GM21529 (cell line): Measurements from ENCODE around the gene CHID1.
A peak's percentile ranks its signal among the peaks of the same experiment; 100 is the strongest.

Source experiments
- ATAC-seq: cut with Tn5 transposase; IDR thresholded peaks from one replicate; pipeline ENCODE4 v1.9.1; 2021; ENCODE audit not compliant: unreplicated experiment

CHID1 gene

GRCh38 chr11:910589-911030, at the start of gene CHID1:
TSS of gene CHID1 (minus strand) at chr11:910810. CDS start at chr11:904816, 5,994 bp downstream.
- ATAC-seq: peak; percentile 91

DNA sequence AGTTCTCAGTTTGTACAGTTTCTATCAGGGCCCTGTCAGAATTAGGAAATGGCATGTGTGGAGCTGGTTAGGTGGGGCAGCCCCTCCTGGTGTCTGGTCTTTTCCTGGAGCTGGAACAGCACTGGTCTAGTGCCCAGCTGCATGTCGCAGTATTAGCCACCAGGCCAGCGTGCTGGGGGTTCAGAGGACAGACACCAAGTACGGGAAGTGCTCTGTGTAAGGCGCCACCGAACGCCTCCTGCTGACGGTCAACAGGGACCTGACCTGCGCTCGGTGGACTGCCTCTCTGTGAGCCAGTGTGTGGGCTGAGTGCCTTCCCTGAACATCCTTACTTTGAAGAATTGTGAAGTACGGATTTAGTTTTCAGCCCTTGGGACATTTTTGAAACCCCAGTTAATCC, 49.0 kb upstream of the CHID1 start:
- no peak for ATAC-seq

DNA sequence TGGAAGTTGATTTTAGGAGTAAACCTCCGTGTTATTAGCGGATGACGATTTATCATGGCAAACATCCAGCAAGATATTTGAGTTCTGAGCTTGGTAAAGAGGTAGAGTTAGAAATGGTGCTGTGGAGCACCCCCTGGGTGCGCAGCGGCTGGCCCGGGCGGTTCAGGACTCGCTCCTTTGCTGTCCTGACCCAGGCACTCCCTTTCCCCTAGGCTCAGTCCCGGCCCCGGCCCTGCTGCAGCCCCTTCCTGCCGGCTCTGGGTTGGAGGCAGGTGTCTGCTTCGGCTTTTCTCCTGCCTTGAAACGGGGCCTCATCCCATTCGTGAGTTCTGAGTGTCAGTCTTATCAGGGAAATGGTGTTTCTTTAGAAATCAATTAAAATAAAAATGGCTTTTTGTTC, 48.4 kb upstream of the CHID1 start:
- ATAC-seq: no peak

- no peak for ATAC-seq
These were observed 47.5 kb upstream of the CHID1 start for GRCh38 chr11:958101-958500.

- ATAC-seq: no peak
These were observed 46.8 kb upstream of the CHID1 start for GRCh38 chr11:957212-957920.

DNA sequence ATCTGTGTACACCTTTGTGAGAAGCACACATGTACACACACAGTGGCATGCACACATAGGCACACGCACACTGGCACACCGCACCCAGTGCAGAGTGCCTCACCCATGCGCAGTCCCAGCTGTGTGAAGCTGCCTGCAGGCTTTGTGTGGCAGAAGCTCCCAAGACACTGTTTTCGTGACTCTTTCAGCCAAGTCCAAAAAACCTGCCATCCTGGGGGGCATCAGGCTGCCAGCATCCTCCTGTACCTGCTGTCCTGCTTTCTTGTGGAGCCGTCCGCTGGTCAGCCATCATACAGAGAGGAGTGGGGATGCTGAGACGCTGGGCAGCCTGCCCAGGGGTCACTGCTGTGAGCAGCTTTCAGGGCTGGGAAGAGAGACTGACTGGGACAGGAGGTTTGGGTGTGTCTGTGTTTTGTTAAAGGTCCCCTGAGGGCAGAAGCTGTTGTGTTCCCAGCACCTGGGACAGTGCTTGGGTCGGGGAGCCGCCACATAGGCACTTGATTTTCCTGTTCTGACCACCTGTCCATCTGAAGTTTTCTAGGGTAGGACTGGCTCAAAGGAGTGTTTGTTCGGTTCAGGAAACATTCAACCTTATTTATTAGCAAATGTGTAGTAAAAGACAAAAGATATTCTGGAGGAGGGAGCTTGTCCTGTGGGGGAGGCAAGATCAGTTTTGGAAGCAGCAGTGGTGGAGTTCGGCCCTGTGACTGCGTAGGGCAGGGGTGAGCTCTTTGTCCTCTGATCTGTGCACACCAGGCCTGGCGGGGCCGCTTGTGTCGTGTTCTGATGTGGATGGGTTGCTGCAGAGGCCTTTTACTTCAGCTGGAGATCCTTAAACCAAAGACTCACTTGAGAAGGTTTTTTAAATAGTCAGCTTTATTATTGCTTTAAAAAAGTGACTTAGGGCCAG, 44.8 kb upstream of the CHID1 start:
- no peak for ATAC-seq

DNA sequence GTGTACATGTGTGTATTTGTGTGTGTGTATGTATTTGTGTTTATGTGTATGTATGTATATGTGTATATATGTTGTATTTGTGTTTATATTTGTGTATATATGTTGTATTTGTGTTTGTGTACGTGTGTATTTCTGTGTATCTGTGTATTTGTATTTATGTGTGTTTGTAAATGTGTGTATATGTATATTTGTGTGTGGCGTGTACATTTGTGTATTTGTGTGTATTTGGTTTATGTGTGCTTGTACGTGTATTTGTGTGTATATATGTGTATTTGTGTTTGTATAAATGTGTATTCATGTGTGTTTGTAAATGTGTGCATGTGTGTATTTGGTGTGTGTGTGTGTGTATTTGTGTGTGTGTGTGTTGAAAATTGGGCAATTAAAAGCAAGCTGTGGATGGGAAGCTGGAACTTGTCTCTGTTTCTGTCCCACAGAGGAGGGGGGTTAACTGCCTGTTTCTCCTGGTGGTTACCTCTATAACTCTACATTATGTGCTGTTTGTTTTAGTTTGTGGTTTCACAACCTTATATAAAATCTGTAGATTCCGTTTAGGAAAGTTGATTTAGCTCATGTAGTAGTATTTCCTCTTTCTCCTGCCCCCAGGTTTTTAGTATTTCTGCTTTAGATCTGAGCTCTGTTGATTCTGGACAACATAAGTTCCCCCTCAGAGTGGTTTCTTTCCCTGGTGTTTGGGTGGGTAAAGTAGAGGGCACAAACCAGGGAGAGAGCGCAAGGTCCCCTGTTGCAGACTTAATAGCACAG, 44.0 kb upstream of the CHID1 start:
- no peak for ATAC-seq

DNA sequence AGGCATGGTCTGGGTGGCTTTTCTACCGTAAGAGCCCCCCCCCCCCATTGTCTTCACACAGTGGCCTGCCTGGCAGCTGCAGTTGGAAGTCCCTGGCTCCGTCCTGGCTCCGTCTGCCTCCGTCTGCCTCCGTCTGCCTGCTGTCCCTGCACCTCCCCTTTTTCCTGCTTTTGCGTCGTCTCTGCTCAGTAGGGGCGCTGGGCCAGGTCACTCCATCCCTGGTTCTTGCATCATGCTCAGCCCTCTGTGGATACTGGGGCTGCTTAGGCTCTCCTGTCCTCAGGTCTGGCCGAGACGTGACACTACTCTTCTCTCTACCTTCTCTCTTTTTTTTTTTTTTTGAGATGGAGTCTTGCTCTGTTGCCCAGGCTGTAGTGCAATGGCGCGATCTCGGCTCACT, 42.9 kb upstream of the CHID1 start:
- ATAC-seq: no peak

- ATAC-seq: no peak
These were observed 42.1 kb upstream of the CHID1 start for GRCh38 chr11:952406-953385.

- no peak for ATAC-seq
These were observed 40.9 kb upstream of the CHID1 start for GRCh38 chr11:951507-951906.

DNA sequence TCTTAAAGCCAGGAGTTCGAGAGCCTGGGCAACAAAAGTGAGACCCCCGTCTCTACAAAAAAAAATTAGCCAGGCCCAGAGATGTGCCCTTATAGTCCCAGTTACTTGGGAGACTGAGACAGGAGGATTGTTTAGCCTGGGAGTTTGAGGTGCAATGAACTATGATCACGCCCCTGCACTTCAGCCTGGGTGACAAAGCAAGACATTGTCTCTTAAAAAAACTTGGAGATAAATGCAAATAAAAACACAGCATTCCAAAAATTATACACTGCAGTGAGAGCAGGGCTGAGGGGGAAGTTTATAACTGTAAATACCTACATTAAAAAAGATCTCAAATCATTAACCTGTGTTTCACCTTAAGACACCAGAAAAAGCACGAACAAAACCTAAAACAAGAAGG, 37.1 kb upstream of the CHID1 start:
- no peak for ATAC-seq

DNA sequence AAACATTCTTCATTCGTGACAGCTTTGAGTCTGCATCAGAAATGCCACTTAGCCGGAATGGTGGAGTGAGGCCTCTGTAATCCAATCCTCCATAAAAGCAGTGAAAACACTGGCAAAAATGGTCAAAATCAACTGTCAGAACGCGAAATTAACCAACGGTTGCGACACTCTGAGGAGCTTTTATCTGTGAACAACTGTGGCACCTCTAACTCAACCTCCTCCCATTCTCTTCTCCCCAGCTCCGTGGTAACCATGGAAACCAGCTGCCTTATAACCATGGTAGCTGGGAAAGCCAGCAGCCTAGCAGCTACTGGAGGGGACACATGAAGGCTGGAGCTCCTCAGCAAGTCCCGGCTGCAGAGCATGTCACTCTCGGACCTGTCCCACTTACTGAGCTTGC, 35.4 kb upstream of the CHID1 start:
- no peak for ATAC-seq

GRCh38 chr11:944711-945470, 34.3 kb upstream of the CHID1 start:
- no peak for ATAC-seq

DNA sequence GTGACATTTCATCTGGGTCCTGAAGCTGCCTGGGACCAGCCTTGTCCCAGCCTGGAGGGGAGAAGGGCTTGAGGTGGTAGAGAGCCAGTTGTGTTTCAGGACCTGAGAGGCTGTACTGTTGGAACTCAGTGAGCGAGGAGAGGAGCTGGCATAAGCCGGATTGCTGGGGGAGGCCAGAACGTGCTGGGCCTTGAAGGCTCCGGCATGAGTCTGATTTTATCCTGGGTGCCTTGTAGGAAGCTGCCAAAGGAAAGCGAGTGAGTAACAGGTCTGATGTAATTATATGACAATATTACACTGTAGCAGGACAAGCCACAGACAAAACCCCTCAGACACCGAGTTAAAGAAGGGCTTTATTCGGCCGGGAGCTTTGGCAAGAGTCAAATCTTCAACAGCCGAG, 32.2 kb upstream of the CHID1 start:
- ATAC-seq: no peak

- ATAC-seq: no peak
These were observed 30.0 kb upstream of the CHID1 start for GRCh38 chr11:940496-941135.

- no peak for ATAC-seq
These were observed 27.2 kb upstream of the CHID1 start for GRCh38 chr11:937841-938261.

GRCh38 chr11:936199-936598, 25.6 kb upstream of the CHID1 start:
- ATAC-seq: no peak

GRCh38 chr11:934527-934926, 23.9 kb upstream of the CHID1 start:
- ATAC-seq: no peak

- no peak for ATAC-seq
These were observed 23.3 kb upstream of the CHID1 start for GRCh38 chr11:933936-934335.
